NCI-H2171 treated with DMSO at 0.1 percent for 48 hours (cell line): ENCODE data around the gene TYROBP.
"Not testable (repeated sequence)": the region's sequence is repeated elsewhere in the genome, so short reads cannot be mapped to it uniquely, and the experiment has no call there.

Source experiments
- DNase-seq: peaks from one replicate; lab custom pipeline; 2025; lab: John Stamatoyannopoulos, UW

The TYROBP gene

GRCh38 chr19:35931874-35932202 is 23.7 kb upstream of the TYROBP start:
- no peak for DNase-seq

GRCh38 chr19:35931161-35931873 is 23.2 kb upstream of the TYROBP start:
- DNase-seq: peak; percentile 99

GRCh38 chr19:35929876-35930275 is 21.8 kb upstream of the TYROBP start:
- DNase-seq: no peak

- DNase-seq: no peak
These were observed 20.4 kb upstream of the TYROBP start for GRCh38 chr19:35928507-35928906.

- DNase-seq: no peak
These were observed 17.4 kb upstream of the TYROBP start for GRCh38 chr19:35925501-35925900.

- no peak for DNase-seq
These were observed 12.9 kb upstream of the TYROBP start for GRCh38 chr19:35921012-35921411.

- no peak for DNase-seq
These were observed 11.2 kb upstream of the TYROBP start for GRCh38 chr19:35919306-35919705.

GRCh38 chr19:35915443-35915842 is 7.3 kb upstream of the TYROBP start:
- no peak for DNase-seq

GRCh38 chr19:35913589-35913988 is 5.5 kb upstream of the TYROBP start:
- DNase-seq: no peak

GRCh38 chr19:35911790-35912189 is 3.7 kb upstream of the TYROBP start:
- DNase-seq: no peak

- DNase-seq: no peak
These were observed 3.1 kb upstream of the TYROBP start for GRCh38 chr19:35911173-35911572.

- not testable (repeated sequence) for DNase-seq
These were observed 2.3 kb upstream of the TYROBP start for GRCh38 chr19:35910355-35910754.

GRCh38 chr19:35909684-35910035 is 1.6 kb upstream of the TYROBP start:
- DNase-seq: no peak

- DNase-seq: no peak
These were observed 1.0 kb upstream of the TYROBP start for GRCh38 chr19:35908973-35909683.

GRCh38 chr19:35907377-35907745 is 734 bp downstream of the TYROBP start:
- DNase-seq: no peak

- no peak for DNase-seq
These were observed 2.8 kb downstream of the TYROBP start for GRCh38 chr19:35905178-35905727.

GRCh38 chr19:35904311-35905068 is 3.6 kb downstream of the TYROBP start:
- DNase-seq: no peak

- DNase-seq: peak; percentile 11
These were observed 4.4 kb downstream of the TYROBP start for GRCh38 chr19:35903550-35904179.

GRCh38 chr19:35902870-35903475 is 5.1 kb downstream of the TYROBP start:
- DNase-seq: no peak

GRCh38 chr19:35901854-35902661 is 6.0 kb downstream of the TYROBP start, which contains the start of gene HCST:
Gene HCST, plus strand, starts transcription at chr19:35902529. Its CDS starts 65 bp downstream, at chr19:35902594.
- DNase-seq: no peak

- DNase-seq: no peak
These were observed 6.9 kb downstream of the TYROBP start for GRCh38 chr19:35901055-35901644.
